HepG2 (cell line): Measurements from ENCODE around the gene TIRAP. TPM values are rescaled to one million over a fixed set of nuclear protein-coding genes. Genes with fewer than 3 reads are reported as not detected.

Experiments used
- DMAP1 ChIP-seq: IDR thresholded peaks from 2 replicates; pipeline ENCODE4 v1.6.1; 2016
- ELF1 ChIP-seq: sonication (generic); formaldehyde crosslinking; IDR thresholded peaks from 2 replicates; pipeline ENCODE4 v1.4.0; 2020; ENCODE audit warnings: missing genetic modification reagents
- MTA1 ChIP-seq: sonication (generic); formaldehyde crosslinking; IDR thresholded peaks from 2 replicates; pipeline ENCODE4 v1.4.0; 2020; ENCODE audit warnings: missing genetic modification reagents, mild to moderate bottlenecking, borderline replicate concordance
- ZNF572 ChIP-seq: sonication (generic); formaldehyde crosslinking; IDR thresholded peaks from 2 replicates; pipeline ENCODE4 v1.5.1; 2020; ENCODE audit warnings: mild to moderate bottlenecking, missing genetic modification reagents
- ZSCAN30 ChIP-seq: sonication (generic); formaldehyde crosslinking; IDR thresholded peaks from 2 replicates; pipeline ENCODE4 v1.5.0; 2020; ENCODE audit warnings: mild to moderate bottlenecking, missing genetic modification reagents
- ZSCAN31 ChIP-seq: sonication (generic); formaldehyde crosslinking; IDR thresholded peaks from 2 replicates; pipeline ENCODE4 v1.5.0; 2020; ENCODE audit warnings: low read depth, mild to moderate bottlenecking, missing genetic modification reagents
- polyA plus RNA-seq, 8 experiments: library from polyadenylated mRNA; depleted of rRNA in 3 of 8; stranded (reverse) in 7 of 8; unstranded in 1 of 8; fragments of >200 nt; fragmentation: Illumina TruSeq in 4 of 8; extraction: Trizol in 4 of 8; gene quantifications; 2 replicates each; pipeline versions ENCODE4 v1.2.1 to v1.2.3, GENCODE V29; 2011 to 2016; ENCODE audit warnings: low read depth in 4 of 8, missing spikeins in 1 of 8, mixed read lengths in 1 of 8; ENCODE audit not compliant: insufficient read depth in 1 of 8
- total RNA-seq, 5 experiments: library from RNA; depleted of rRNA; stranded (reverse); fragments of >200 nt; fragmentation: Illumina TruSeq; extraction: Trizol; gene quantifications; 2 replicates each; pipeline ENCODE4 v1.2.3, GENCODE V29; 2016; ENCODE audit warnings: low read depth in 1 of 5
- TF ChIP-seq, protein P1 (sequence below): sonication (generic); formaldehyde crosslinking; IDR thresholded peaks from 2 replicates; pipeline ENCODE4 v1.8.0; 2022; ENCODE audit warnings: mild to moderate bottlenecking, missing genetic modification reagents, borderline replicate concordance
- TF ChIP-seq, protein P2 (sequence below): sonication (generic); formaldehyde crosslinking; IDR thresholded peaks from 2 replicates; pipeline ENCODE4 v1.9.0; 2021; ENCODE audit warnings: mild to moderate bottlenecking, missing genetic modification reagents
- TF ChIP-seq, protein P3 (sequence below): sonication (generic); formaldehyde crosslinking; IDR thresholded peaks from one replicate; pipeline ENCODE4 v1.5.1; 2020; ENCODE audit warnings: mild to moderate bottlenecking, missing genetic modification reagents; ENCODE audit errors: not compliant biosample characterization
- TF ChIP-seq, protein P4 (sequence below), 2 experiments: fragments of 450-650 bp in 1 of 2; sonication (generic) in 1 of 2; formaldehyde crosslinking; IDR thresholded peaks; 2 replicates each; pipeline versions ENCODE4 v1.5.0 to v1.8.0; 2020 to 2022; ENCODE audit warnings: mild to moderate bottlenecking in 1 of 2, missing genetic modification reagents in 1 of 2

Gene TIRAP
- total and polyA plus RNA-seq, 2 of the 13 experiments (the other 11 are each of a cell fraction or from before 2014, with no cell fraction given), result 5.4 to 5.7 TPM

DNA sequence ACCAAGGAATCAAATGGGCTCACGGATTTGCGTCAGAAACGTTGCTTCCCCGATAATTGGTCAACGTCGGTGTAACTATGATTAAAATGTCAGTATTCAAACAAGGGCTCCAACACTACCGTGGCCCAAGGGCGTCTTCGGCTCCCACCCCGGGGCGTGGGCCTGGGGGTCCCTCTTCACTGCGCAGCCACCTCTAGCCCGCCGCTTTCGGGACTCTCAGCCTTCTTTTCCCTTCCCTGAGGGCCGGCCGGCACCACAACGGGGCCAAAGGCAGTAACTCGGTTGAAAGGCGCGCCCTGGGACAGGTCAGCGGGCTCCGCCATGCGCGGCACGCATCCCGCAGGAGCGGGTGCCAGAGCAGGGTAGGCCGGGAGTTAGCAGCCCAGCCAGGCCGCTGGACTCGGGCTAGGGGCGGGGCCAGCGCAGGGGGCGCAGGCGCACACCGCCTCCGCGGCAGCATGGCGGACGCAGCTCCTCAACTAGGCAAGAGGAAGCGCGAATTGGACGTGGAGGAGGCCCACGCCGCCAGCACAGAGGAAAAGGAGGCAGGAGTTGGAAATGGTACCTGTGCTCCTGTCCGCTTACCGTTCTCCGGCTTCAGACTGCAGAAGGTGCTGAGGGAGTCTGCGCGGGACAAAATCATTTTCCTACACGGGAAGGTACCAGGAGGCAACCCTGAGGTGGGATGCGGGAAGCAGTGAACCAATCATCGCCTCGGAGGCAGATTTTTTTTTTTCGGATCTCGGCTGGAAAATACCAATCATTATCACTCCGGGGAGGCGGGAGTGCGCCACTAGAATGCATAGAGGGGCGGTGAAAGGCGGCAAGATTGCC, 20.9 kb downstream of the TIRAP start, which contains the start of gene DCPS (continued):
- peak; percentile 80; the same call in 1 of the 2 replicates for TF ChIP-seq MTA1
- TF ChIP-seq ELF1 (CRISPR knock-in tag), result peak; percentile 29; the same call in 1 of the 2 replicates
- TF ChIP-seq DMAP1, result peak; percentile 97
- peak; percentile 77; the same call in 1 of the 2 replicates for TF ChIP-seq ZSCAN31 (CRISPR knock-in tag)
- peak; percentile 96 for TF ChIP-seq ZNF572 (CRISPR knock-in tag)
- no peak for TF ChIP-seq ZSCAN30 (CRISPR knock-in tag)
- TF ChIP-seq, protein P1, sequence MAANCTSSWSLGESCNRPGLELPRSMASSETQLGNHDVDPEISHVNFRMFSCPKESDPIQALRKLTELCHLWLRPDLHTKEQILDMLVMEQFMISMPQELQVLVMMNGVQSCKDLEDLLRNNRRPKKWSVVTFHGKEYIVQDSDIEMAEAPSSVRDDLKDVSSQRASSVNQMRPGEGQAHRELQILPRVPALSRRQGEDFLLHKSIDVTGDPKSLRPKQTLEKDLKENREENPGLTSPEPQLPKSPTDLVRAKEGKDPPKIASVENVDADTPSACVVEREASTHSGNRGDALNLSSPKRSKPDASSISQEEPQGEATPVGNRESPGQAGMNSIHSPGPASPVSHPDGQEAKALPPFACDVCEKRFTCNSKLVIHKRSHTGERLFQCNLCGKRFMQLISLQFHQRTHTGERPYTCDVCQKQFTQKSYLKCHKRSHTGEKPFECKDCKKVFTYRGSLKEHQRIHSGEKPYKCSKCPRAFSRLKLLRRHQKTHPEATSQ (CRISPR knock-in tag), result no peak
- TF ChIP-seq, protein P2, sequence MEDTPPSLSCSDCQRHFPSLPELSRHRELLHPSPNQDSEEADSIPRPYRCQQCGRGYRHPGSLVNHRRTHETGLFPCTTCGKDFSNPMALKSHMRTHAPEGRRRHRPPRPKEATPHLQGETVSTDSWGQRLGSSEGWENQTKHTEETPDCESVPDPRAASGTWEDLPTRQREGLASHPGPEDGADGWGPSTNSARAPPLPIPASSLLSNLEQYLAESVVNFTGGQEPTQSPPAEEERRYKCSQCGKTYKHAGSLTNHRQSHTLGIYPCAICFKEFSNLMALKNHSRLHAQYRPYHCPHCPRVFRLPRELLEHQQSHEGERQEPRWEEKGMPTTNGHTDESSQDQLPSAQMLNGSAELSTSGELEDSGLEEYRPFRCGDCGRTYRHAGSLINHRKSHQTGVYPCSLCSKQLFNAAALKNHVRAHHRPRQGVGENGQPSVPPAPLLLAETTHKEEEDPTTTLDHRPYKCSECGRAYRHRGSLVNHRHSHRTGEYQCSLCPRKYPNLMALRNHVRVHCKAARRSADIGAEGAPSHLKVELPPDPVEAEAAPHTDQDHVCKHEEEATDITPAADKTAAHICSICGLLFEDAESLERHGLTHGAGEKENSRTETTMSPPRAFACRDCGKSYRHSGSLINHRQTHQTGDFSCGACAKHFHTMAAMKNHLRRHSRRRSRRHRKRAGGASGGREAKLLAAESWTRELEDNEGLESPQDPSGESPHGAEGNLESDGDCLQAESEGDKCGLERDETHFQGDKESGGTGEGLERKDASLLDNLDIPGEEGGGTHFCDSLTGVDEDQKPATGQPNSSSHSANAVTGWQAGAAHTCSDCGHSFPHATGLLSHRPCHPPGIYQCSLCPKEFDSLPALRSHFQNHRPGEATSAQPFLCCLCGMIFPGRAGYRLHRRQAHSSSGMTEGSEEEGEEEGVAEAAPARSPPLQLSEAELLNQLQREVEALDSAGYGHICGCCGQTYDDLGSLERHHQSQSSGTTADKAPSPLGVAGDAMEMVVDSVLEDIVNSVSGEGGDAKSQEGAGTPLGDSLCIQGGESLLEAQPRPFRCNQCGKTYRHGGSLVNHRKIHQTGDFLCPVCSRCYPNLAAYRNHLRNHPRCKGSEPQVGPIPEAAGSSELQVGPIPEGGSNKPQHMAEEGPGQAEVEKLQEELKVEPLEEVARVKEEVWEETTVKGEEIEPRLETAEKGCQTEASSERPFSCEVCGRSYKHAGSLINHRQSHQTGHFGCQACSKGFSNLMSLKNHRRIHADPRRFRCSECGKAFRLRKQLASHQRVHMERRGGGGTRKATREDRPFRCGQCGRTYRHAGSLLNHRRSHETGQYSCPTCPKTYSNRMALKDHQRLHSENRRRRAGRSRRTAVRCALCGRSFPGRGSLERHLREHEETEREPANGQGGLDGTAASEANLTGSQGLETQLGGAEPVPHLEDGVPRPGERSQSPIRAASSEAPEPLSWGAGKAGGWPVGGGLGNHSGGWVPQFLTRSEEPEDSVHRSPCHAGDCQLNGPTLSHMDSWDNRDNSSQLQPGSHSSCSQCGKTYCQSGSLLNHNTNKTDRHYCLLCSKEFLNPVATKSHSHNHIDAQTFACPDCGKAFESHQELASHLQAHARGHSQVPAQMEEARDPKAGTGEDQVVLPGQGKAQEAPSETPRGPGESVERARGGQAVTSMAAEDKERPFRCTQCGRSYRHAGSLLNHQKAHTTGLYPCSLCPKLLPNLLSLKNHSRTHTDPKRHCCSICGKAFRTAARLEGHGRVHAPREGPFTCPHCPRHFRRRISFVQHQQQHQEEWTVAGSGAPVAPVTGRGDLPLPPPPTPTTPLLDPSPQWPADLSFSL (CRISPR knock-in tag), result no peak
- TF ChIP-seq, protein P3, sequence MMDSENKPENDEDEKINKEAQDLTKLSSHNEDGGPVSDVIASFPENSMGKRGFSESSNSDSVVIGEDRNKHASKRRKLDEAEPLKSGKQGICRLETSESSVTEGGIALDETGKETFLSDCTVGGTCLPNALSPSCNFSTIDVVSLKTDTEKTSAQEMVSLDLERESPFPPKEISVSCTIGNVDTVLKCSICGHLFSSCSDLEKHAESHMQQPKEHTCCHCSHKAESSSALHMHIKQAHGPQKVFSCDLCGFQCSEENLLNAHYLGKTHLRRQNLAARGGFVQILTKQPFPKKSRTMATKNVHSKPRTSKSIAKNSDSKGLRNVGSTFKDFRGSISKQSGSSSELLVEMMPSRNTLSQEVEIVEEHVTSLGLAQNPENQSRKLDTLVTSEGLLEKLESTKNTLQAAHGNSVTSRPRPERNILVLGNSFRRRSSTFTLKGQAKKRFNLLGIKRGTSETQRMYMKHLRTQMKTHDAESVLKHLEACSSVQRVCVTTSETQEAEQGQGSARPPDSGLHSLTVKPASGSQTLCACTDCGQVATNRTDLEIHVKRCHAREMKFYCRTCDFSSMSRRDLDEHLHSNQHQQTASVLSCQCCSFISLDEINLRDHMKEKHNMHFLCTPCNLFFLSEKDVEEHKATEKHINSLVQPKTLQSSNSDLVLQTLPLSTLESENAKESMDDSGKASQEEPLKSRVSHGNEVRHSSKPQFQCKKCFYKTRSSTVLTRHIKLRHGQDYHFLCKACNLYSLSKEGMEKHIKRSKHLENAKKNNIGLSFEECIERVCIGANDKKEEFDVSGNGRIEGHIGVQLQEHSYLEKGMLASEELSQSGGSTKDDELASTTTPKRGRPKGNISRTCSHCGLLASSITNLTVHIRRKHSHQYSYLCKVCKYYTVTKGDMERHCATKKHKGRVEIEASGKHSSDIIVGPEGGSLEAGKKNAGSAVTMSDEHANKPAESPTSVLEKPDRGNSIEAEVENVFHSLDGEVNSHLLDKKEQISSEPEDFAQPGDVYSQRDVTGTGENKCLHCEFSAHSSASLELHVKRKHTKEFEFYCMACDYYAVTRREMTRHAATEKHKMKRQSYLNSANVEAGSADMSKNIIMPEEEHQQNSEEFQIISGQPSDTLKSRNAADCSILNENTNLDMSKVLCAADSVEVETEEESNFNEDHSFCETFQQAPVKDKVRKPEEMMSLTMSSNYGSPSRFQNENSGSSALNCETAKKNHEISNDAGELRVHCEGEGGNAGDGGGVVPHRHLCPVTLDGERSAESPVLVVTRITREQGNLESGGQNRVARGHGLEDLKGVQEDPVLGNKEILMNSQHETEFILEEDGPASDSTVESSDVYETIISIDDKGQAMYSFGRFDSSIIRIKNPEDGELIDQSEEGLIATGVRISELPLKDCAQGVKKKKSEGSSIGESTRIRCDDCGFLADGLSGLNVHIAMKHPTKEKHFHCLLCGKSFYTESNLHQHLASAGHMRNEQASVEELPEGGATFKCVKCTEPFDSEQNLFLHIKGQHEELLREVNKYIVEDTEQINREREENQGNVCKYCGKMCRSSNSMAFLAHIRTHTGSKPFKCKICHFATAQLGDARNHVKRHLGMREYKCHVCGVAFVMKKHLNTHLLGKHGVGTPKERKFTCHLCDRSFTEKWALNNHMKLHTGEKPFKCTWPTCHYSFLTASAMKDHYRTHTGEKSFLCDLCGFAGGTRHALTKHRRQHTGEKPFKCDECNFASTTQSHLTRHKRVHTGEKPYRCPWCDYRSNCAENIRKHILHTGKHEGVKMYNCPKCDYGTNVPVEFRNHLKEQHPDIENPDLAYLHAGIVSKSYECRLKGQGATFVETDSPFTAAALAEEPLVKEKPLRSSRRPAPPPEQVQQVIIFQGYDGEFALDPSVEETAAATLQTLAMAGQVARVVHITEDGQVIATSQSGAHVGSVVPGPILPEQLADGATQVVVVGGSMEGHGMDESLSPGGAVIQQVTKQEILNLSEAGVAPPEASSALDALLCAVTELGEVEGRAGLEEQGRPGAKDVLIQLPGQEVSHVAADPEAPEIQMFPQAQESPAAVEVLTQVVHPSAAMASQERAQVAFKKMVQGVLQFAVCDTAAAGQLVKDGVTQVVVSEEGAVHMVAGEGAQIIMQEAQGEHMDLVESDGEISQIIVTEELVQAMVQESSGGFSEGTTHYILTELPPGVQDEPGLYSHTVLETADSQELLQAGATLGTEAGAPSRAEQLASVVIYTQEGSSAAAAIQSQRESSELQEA, result peak; percentile 97
- TF ChIP-seq, protein P4, sequence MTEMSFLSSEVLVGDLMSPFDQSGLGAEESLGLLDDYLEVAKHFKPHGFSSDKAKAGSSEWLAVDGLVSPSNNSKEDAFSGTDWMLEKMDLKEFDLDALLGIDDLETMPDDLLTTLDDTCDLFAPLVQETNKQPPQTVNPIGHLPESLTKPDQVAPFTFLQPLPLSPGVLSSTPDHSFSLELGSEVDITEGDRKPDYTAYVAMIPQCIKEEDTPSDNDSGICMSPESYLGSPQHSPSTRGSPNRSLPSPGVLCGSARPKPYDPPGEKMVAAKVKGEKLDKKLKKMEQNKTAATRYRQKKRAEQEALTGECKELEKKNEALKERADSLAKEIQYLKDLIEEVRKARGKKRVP (CRISPR knock-in tag; IDR thresholded peaks at IDR 0.05), result 0 out of 4 replicates have a peak, but pooled peaks of 1 of the 2 experiments have one; percentile 64
